Measurements from ENCODE around the gene CELF5. TPM values are rescaled to one million over a fixed set of nuclear protein-coding genes. Genes with fewer than 3 reads are reported as not detected.

CELF5 gene
- total RNA-seq, 2 donors from 2014 or later = 0.42 to 0.59 TPM

DNA sequence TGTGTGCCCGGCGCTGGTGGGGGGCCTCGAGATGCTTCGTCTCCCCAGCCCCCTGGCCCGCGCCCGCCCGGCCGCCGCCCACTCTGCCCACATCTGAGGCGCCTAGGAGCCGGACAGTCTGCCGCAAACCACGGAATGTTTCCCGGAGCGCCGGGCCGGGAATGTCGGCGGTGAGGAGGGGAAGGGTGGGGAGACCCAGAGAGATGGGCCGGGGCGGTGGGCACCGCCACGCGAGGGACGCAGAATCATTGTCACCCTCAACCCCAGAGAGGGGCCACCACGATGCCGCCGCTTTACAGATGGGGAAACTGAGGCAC, 95.9 kb downstream of the CELF5 start:
- no peak for TF ChIP-seq CTCF (IDR thresholded peaks at IDR 0.05)
- no peak overlapping the region for H3K4me3 ChIP-seq
- no peak for DNase-seq
- H3K27me3 ChIP-seq = no peaks in the 10 kb centered on the region
- no peak overlapping the region for H3K9ac ChIP-seq (ENCODE audit: low read depth in 2 of 2, low read length in 2 of 2)
- no peaks in the 10 kb centered on the region for H3K36me3 ChIP-seq
- no peaks in the 10 kb centered on the region for H3K9me3 ChIP-seq
- no peaks in the 10 kb centered on the region for H3K4me1 ChIP-seq
- intact Hi-C loops (cut with DNase I) = no loop called here
- H3K27ac ChIP-seq = no peak overlapping the region

- no peak for TF ChIP-seq CTCF (IDR thresholded peaks at IDR 0.05)
- Histone ChIP-seq H3K36me3 (no peaks in the 10 kb centered on the region), H3K4me1 (no peaks in the 10 kb centered on the region), H3K9me3 (no peaks in the 10 kb centered on the region), H3K27ac (no peak overlapping the region), H3K4me3 (no peak overlapping the region), H3K9ac (ENCODE audit: low read depth in 2 of 2, low read length in 2 of 2) (no peak overlapping the region), H3K27me3 (no peaks in the 10 kb centered on the region)
- intact Hi-C loops (cut with DNase I) = no loop called here
- DNase-seq = no peak
Measured at GRCh38 chr19:3320853-3321252, 96.4 kb downstream of the CELF5 start.

DNA sequence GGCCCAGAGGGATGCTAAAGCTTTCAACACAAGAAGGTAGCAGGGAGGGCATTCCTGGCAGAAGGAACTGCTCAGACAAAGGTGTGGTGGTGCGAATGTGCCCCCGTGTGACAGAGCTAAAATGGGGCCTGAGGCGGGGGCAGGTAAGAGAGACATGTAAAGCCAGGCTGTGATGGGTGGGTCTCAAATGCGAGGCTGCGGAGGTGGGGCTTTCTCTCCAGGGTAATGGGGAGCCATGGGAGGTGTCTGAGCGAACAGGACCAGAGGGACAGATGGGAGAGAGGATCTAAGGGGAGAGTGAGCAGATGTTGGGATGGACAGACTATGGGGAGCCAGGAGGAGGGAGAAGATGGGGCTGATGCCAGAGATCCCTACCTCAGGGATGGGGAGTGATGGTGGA, 97.2 kb downstream of the CELF5 start:
- no peak overlapping the region for H3K9ac ChIP-seq (ENCODE audit: low read depth in 2 of 2, low read length in 2 of 2)
- no peaks in the 10 kb centered on the region for H3K9me3 ChIP-seq
- H3K27ac ChIP-seq = no peak overlapping the region
- intact Hi-C loops (cut with DNase I) = no loop called here
- no peaks in the 10 kb centered on the region for H3K27me3 ChIP-seq
- no peaks in the 10 kb centered on the region for H3K4me1 ChIP-seq
- H3K36me3 ChIP-seq = no peaks in the 10 kb centered on the region
- H3K4me3 ChIP-seq = no peak overlapping the region
- no peak for TF ChIP-seq CTCF (IDR thresholded peaks at IDR 0.05)
- DNase-seq = no peak

- no peak for DNase-seq
- Histone ChIP-seq H3K36me3 (no peaks in the 10 kb centered on the region), H3K27ac (no peak overlapping the region), H3K9ac (ENCODE audit: low read depth in 2 of 2, low read length in 2 of 2) (no peak overlapping the region), H3K27me3 (no peaks in the 10 kb centered on the region), H3K4me3 (no peak overlapping the region), H3K9me3 (no peaks in the 10 kb centered on the region), H3K4me1 (no peaks in the 10 kb centered on the region)
- intact Hi-C loops (cut with DNase I) = no loop called here
- TF ChIP-seq CTCF (IDR thresholded peaks at IDR 0.05) = no peak
Measured at GRCh38 chr19:3322199-3322978, 97.9 kb downstream of the CELF5 start.

DNA sequence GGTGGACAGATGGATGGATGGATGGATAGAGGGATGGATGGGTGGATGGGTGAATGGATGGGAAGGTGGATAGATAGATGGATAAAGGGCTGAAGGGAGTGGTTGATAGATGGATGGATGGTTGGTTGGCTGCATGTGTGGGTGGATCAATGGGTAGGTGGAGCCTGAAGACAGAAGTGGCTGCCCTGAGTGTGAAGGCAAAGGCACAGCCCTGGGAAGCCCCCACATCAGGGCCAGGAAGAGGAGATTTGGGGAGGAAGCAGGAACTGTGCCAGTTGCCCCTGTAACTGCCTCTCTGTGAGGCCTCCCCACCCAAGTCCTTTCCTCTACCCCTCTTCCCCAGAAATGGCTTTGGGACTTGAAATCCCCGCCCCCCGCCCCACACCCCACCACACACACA, 98.6 kb downstream of the CELF5 start:
- no peaks in the 10 kb centered on the region for H3K4me1 ChIP-seq
- no peak overlapping the region for H3K4me3 ChIP-seq
- H3K9ac ChIP-seq (ENCODE audit: low read depth in 2 of 2, low read length in 2 of 2) = no peak overlapping the region
- no peak for TF ChIP-seq CTCF (IDR thresholded peaks at IDR 0.05)
- no peaks in the 10 kb centered on the region for H3K36me3 ChIP-seq
- DNase-seq = no peak
- H3K27me3 ChIP-seq = no peaks in the 10 kb centered on the region
- intact Hi-C loops (cut with DNase I) = no loop called here
- H3K27ac ChIP-seq = no peak overlapping the region
- H3K9me3 ChIP-seq = no peaks in the 10 kb centered on the region

Data from colonic mucosa (tissue), 4 donors.